GM12878 (cell line): ENCODE results near the gene DZIP1L. TPM values are rescaled to one million over a fixed set of nuclear protein-coding genes. Genes with fewer than 3 reads are reported as not detected.
A peak's percentile ranks its signal among the peaks of the same experiment; 100 is the strongest.

Experiments
- ATAC-seq: fragments of 200-7000 bp; cut with Tn5 transposase; 3 replicates; pipeline ENCODE4 v1.9.1; 2020; ENCODE audit warnings: mild to moderate bottlenecking, moderate library complexity
- BruUV-seq: library from RNA; stranded (reverse); fragments of 400-500 nt; replicated peaks from 2 replicates; lab custom pipeline; 2021; lab: Mats Ljungman, UMichigan
- CTCF ChIA-PET: fragments of 300-600 bp; sonication (Branson Sonifier 250); formaldehyde crosslinking; extraction: SDS; loops from one replicate; lab custom pipeline; 2021; ENCODE audit warnings: inconsistent platforms; lab: Yijun Ruan, JAX
- POLR2A ChIA-PET: fragments of 350-600 bp; formaldehyde crosslinking; extraction: SDS; loops from one replicate; lab custom pipeline; 2021; ENCODE audit warnings: inconsistent platforms; lab: Charles Lee
- RAD21 ChIA-PET: fragments of 300-600 bp; sonication (Branson Sonifier 250); formaldehyde crosslinking; loops from one replicate; lab custom pipeline; 2023; ENCODE audit warnings: antibody characterized with exemption; ENCODE audit not compliant: unreplicated experiment; lab: Charles Lee
- SMC1A ChIA-PET: fragments of 300-600 bp; sonication (Branson Sonifier 250); formaldehyde crosslinking; loops from one replicate; lab custom pipeline; 2023; ENCODE audit not compliant: unreplicated experiment, uncharacterized antibody; lab: Charles Lee
- DNase-seq: peaks from one replicate; pipeline ENCODE4 v3.0.0-alpha.2; 2011; ENCODE audit warnings: low read depth, low spot score
- FAIRE-seq: peaks from 3 replicates; lab custom pipeline; 2011; peaks lifted over from hg19 to GRCh38; lab: Jason Lieb, UNC
- H2AFZ ChIP-seq: 2 replicates; pipeline ENCODE4 v1.6.0; 2011; ENCODE audit warnings: low read depth, low read length, control low read depth; ENCODE audit not compliant: control insufficient read depth
- H3K27ac ChIP-seq: 2 replicates; pipeline ENCODE4 v1.5.1; 2011; ENCODE audit warnings: control low read depth; ENCODE audit not compliant: control insufficient read depth, insufficient read depth
- H3K27me3 ChIP-seq, 2 experiments: replicated peaks in 1 of 2; 2 replicates each; pipeline versions ENCODE4 v1.6.0 to v1.6.1; 2011; ENCODE audit warnings: low read length in 1 of 2; ENCODE audit not compliant: control insufficient read depth in 2 of 2, insufficient read depth in 2 of 2
- H3K36me3 ChIP-seq, 2 experiments: 2 replicates each; pipeline ENCODE4 v1.5.1; 2011; ENCODE audit warnings: low read length in 1 of 2; ENCODE audit not compliant: control insufficient read depth in 2 of 2, insufficient read depth in 2 of 2
- H3K4me1 ChIP-seq: 2 replicates; pipeline ENCODE4 v1.6.1; 2011; ENCODE audit warnings: mild to moderate bottlenecking, low read length, moderate library complexity, mixed read lengths; ENCODE audit not compliant: control insufficient read depth, insufficient read depth
- H3K4me2 ChIP-seq: 2 replicates; pipeline ENCODE4 v1.6.0; 2011; ENCODE audit warnings: control low read depth; ENCODE audit not compliant: control insufficient read depth, insufficient read depth
- H3K4me3 ChIP-seq: fragments of 200-600 bp; sonication (generic); 2 replicates; pipeline ENCODE4 v1.5.1; 2016
- H3K79me2 ChIP-seq: 2 replicates; pipeline ENCODE4 v1.6.0; 2011; ENCODE audit warnings: low read length; ENCODE audit not compliant: control insufficient read depth, insufficient read depth
- H3K9ac ChIP-seq: 2 replicates; pipeline ENCODE4 v1.8.0; 2011; ENCODE audit warnings: low read length, control low read depth, mixed read lengths; ENCODE audit not compliant: control insufficient read depth, insufficient read depth
- H3K9me3 ChIP-seq: replicated peaks from 3 replicates; pipeline ENCODE4 v1.5.1; 2011; ENCODE audit warnings: mild to moderate bottlenecking, low read length; ENCODE audit not compliant: control insufficient read depth, insufficient read depth
- H4K20me1 ChIP-seq: 2 replicates; pipeline ENCODE4 v1.6.0; 2011; ENCODE audit not compliant: control insufficient read depth, insufficient read depth
- CBX3 ChIP-seq: fragments of 200-600 bp; sonication (generic); IDR thresholded peaks from 2 replicates; pipeline ENCODE4 v1.6.1; 2016; ENCODE audit warnings: low read depth, borderline replicate concordance
- HDAC6 ChIP-seq: fragments of 200-600 bp; sonication (generic); IDR thresholded peaks from one replicate; pipeline ENCODE4 v1.8.0; 2017; ENCODE audit warnings: antibody characterized with exemption; ENCODE audit not compliant: unreplicated experiment
- IKZF2 ChIP-seq, 2 experiments: fragments of 450-650 bp; IDR thresholded peaks; 2 replicates each; pipeline ENCODE4 v1.6.1; 2017; ENCODE audit warnings: mild to moderate bottlenecking in 2 of 2, moderate library complexity in 2 of 2
- POU2F2 ChIP-seq: IDR thresholded peaks from 3 replicates; pipeline ENCODE4 v1.6.1; 2011; ENCODE audit warnings: low read depth, mild to moderate bottlenecking, low read length, borderline replicate concordance
- RAD51 ChIP-seq: fragments of 450-650 bp; IDR thresholded peaks from 2 replicates; pipeline ENCODE4 v1.6.1; 2016; ENCODE audit warnings: moderate library complexity, mild to moderate bottlenecking, inconsistent platforms
- SIN3A ChIP-seq: IDR thresholded peaks from 2 replicates; pipeline ENCODE4 v1.6.1; 2012; ENCODE audit warnings: low read depth, low read length, improper control_type of control experiment
- SMC3 ChIP-seq: IDR thresholded peaks from 2 replicates; pipeline ENCODE4 v1.6.1; 2011; ENCODE audit warnings: low read length, improper control_type of control experiment, borderline replicate concordance
- WGBS: methylation state at CpG from one replicate; pipeline ENCODE4 v1.1.6; 2016; ENCODE audit warnings: low lambda C conversion rate; ENCODE audit not compliant: insufficient replicate concordance, insufficient coverage; ENCODE audit errors: missing lambda C conversion rate; 5-methylcytosine and 5-hydroxymethylcytosine counted together
- in situ Hi-C: fragments of 300-500 bp; cut with MboI; formaldehyde crosslinking; loops from 9 replicates; pipeline ENCODE4 v1.14.3; 2018; ENCODE audit warnings: mixed read lengths
- intact Hi-C: fragments of 100-400 bp; cut with micrococcal nuclease; formaldehyde crosslinking; loops from one replicate; pipeline ENCODE4 v1.14.2; 2022; ENCODE audit not compliant: unreplicated experiment
- polyA plus RNA-seq, 11 experiments: library from polyadenylated mRNA; depleted of rRNA in 4 of 11; unstranded in 6 of 11; stranded (reverse) in 5 of 11; fragments of >200 nt; fragmentation: Nextera tagmentation in 4 of 11; fragmentation: Illumina TruSeq in 1 of 11; extraction: Ambion mirVana in 4 of 11; extraction: Trizol in 1 of 11; gene quantifications; 1 replicate in 1 of 11; 2 replicates in 10 of 11; pipeline versions ENCODE4 v1.2.1 to v1.2.3, GENCODE V29; 2011 to 2016; ENCODE audit warnings: inconsistent platforms in 2 of 11, missing spikeins in 2 of 11, low read depth in 1 of 11
- total RNA-seq, 4 experiments: library from RNA; depleted of rRNA in 3 of 4; stranded (reverse); fragments of >200 nt in 3 of 4; fragmentation: Illumina TruSeq in 1 of 4; extraction: Trizol in 1 of 4; gene quantifications; 2 replicates each; pipeline versions ENCODE4 v1.2.1 to v1.2.3, GENCODE V29; 2013 to 2021
- TF ChIP-seq, protein P1 (sequence below): fragments of 450-650 bp; IDR thresholded peaks from 2 replicates; pipeline ENCODE4 v1.6.1; 2017; ENCODE audit warnings: mild to moderate bottlenecking, moderate library complexity
- TF ChIP-seq, protein P2 (sequence below): fragments of 450-650 bp; IDR thresholded peaks from 2 replicates; pipeline ENCODE4 v1.6.1; 2016; ENCODE audit warnings: mild to moderate bottlenecking

Gene DZIP1L
- total and polyA plus RNA-seq, 10 of the 15 experiments (the other 5 are each of a cell fraction or from before 2014, with no cell fraction given), result not detected

DNA sequence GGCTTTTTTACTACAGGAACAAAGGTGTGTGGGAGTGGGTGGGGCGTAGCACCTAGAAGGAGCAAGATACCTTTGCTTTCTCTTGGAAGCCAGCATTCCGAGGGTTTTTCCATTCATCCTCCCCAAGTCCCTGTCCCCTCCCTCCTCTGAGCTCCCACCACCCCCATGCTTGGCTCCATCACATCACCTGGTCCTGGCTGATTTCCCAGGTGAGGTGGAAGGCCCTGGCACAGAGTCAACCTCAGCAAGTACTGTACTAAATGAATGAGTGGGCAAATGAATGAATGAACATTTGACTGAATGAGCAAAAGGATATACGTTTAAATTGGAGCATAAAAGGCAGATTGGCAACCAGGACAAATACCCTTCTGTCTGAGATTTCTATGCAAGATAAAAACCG is 45.4 kb downstream of the DZIP1L start:
- BruUV-seq, result no TSS peak
- Histone ChIP-seq H3K27me3 (peaks cover 0 to 2% of the 10 kb centered on the region in 2 experiments; a peak in 2 of 4 replicates), H3K9ac (no peak overlapping the region), H2AFZ (no peak overlapping the region), H3K27ac (no peak overlapping the region), H3K4me1 (peaks cover 13% of the 10 kb centered on the region), H3K4me3 (no peak overlapping the region), H3K79me2 (no peaks in the 10 kb centered on the region), H3K36me3 (no peaks in the 10 kb centered on the region), H4K20me1 (no peaks in the 10 kb centered on the region), H3K4me2 (no peak overlapping the region), H3K9me3 (no peaks in the 10 kb centered on the region)
- intact Hi-C loops, result no loop called here
- 7% methylated on average over 4 of the region's 4 CpGs for WGBS
- FAIRE-seq (no peak), ATAC-seq (no peak), DNase-seq (no peak)
- in situ Hi-C loops, result no loop called here
- SMC1A ChIA-PET, result interaction anchor here (5.4 kb wide), 1 partner anchor 49 kb away, joined by 45 read pairs; no protein-coding TSS in a partner anchor
- no peak for TF ChIP-seq CBX3
- TF ChIP-seq HDAC6, result no peak
- no peak for TF ChIP-seq RAD51
- no peak for TF ChIP-seq SMC3
- no peak for TF ChIP-seq IKZF2 (IDR thresholded peaks at IDR 0.05)
- no peak for TF ChIP-seq SIN3A
- RAD21 ChIA-PET, result interaction anchor here (1.2 to 1.6 kb wide), 4 partner anchors 49 to 960 kb away, joined by 3 to 11 read pairs (median 4); no protein-coding TSS in a partner anchor
- CTCF ChIA-PET, result interaction anchor here (1.2 to 2.8 kb wide), 12 partner anchors 10 to 277 kb away, joined by 3 to 31 read pairs (median 5); partner anchors contain the start of gene DZIP1L
- POLR2A ChIA-PET, result no interaction called here

DNA sequence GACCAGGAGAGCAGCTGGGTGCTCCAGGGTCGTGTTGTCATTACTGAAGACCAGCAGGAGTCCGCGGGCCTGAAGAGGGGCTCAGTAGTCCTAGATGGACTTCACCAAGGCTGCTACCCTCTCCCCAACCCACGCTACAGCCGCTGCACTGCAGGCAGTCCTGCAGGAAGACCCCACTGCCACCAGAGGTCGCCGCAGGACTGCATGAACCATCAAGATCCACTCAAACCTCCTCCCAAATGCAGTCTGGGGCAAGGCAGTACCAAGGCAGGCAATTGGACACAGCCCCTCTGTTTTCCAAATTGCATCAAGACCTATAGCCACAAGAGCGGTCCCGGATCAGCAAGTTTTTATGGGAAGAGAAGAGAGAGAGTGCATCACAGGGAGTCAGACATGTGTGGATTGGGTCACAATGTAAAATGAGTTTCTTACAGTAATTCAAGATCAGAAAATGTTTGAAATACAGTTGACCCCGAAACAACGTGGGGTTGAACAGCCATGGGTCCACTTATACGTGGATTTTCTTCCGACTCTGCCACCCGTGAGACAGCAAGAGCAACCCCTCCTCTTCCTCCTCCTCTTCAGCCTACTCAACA is 46.7 kb downstream of the DZIP1L start:
- SMC1A ChIA-PET, result interaction anchor here (5.4 kb wide), 1 partner anchor 50 kb away, joined by 45 read pairs; no protein-coding TSS in a partner anchor
- ATAC-seq (peak; percentile 91), FAIRE-seq (peak; percentile 98), DNase-seq (no peak)
- Histone ChIP-seq H3K27ac (no peak overlapping the region), H3K36me3 (no peaks in the 10 kb centered on the region), H3K4me2 (no peak overlapping the region), H3K4me3 (no peak overlapping the region), H4K20me1 (no peaks in the 10 kb centered on the region), H3K79me2 (no peaks in the 10 kb centered on the region), H3K9me3 (no peaks in the 10 kb centered on the region), H3K4me1 (peaks cover 13% of the 10 kb centered on the region), H3K9ac (no peak overlapping the region), H2AFZ (no peak overlapping the region), H3K27me3 (peaks cover 0 to 2% of the 10 kb centered on the region in 2 experiments; a peak in 3 of 4 replicates)
- CTCF ChIA-PET, result interaction anchor here (0.8 to 2.8 kb wide), 13 partner anchors 8 to 275 kb away, joined by 3 to 31 read pairs (median 4); partner anchors contain the start of gene DZIP1L
- POLR2A ChIA-PET, result no interaction called here
- in situ Hi-C loops, result loop anchor here (5.0 to 10.0 kb wide), 2 partner anchors 49 to 846 kb away; partner anchors contain the start of gene DZIP1L
- RAD21 ChIA-PET, result interaction anchor here (0.7 to 1.2 kb wide), 5 partner anchors 50 to 958 kb away, joined by 3 to 11 read pairs (median 3); no protein-coding TSS in a partner anchor
- BruUV-seq, result no TSS peak
- 3% methylated on average over 14 of the region's 14 CpGs for WGBS
- intact Hi-C loops, result loop anchor here (1.0 to 2.0 kb wide), 2 partner anchors 51 to 854 kb away; no protein-coding TSS in a partner anchor
- TF ChIP-seq SIN3A (no peak), POU2F2 (peak; percentile 61; the same call in 1 of the 3 replicates)
- TF ChIP-seq, protein P1, sequence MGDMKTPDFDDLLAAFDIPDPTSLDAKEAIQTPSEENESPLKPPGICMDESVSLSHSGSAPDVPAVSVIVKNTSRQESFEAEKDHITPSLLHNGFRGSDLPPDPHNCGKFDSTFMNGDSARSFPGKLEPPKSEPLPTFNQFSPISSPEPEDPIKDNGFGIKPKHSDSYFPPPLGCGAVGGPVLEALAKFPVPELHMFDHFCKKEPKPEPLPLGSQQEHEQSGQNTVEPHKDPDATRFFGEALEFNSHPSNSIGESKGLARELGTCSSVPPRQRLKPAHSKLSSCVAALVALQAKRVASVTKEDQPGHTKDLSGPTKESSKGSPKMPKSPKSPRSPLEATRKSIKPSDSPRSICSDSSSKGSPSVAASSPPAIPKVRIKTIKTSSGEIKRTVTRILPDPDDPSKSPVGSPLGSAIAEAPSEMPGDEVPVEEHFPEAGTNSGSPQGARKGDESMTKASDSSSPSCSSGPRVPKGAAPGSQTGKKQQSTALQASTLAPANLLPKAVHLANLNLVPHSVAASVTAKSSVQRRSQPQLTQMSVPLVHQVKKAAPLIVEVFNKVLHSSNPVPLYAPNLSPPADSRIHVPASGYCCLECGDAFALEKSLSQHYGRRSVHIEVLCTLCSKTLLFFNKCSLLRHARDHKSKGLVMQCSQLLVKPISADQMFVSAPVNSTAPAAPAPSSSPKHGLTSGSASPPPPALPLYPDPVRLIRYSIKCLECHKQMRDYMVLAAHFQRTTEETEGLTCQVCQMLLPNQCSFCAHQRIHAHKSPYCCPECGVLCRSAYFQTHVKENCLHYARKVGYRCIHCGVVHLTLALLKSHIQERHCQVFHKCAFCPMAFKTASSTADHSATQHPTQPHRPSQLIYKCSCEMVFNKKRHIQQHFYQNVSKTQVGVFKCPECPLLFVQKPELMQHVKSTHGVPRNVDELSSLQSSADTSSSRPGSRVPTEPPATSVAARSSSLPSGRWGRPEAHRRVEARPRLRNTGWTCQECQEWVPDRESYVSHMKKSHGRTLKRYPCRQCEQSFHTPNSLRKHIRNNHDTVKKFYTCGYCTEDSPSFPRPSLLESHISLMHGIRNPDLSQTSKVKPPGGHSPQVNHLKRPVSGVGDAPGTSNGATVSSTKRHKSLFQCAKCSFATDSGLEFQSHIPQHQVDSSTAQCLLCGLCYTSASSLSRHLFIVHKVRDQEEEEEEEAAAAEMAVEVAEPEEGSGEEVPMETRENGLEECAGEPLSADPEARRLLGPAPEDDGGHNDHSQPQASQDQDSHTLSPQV, result 0 out of 2 replicates have a peak, but pooled peaks have one; percentile 18
- TF ChIP-seq, protein P2, sequence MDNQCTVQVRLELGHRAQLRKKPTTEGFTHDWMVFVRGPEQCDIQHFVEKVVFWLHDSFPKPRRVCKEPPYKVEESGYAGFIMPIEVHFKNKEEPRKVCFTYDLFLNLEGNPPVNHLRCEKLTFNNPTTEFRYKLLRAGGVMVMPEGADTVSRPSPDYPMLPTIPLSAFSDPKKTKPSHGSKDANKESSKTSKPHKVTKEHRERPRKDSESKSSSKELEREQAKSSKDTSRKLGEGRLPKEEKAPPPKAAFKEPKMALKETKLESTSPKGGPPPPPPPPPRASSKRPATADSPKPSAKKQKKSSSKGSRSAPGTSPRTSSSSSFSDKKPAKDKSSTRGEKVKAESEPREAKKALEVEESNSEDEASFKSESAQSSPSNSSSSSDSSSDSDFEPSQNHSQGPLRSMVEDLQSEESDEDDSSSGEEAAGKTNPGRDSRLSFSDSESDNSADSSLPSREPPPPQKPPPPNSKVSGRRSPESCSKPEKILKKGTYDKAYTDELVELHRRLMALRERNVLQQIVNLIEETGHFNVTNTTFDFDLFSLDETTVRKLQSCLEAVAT, result no peak
